Left kidney (tissue), 2 donors: Measurements from ENCODE around the gene XYLT1. TPM values are rescaled to one million over a fixed set of nuclear protein-coding genes. Genes with fewer than 3 reads are reported as not detected.

ENCODE experiments used
- DNase-seq: peaks from one replicate; pipeline ENCODE4 v3.0.0-alpha.2; 2013
- polyA plus RNA-seq: library from polyadenylated mRNA; unstranded; fragments of 120-200 nt; gene quantifications from one replicate; pipeline ENCODE4 v1.2.1, GENCODE V29; 2013; ENCODE audit not compliant: insufficient read length

XYLT1 gene
- polyA plus RNA-seq, 1 donor: 7.9 TPM

DNA sequence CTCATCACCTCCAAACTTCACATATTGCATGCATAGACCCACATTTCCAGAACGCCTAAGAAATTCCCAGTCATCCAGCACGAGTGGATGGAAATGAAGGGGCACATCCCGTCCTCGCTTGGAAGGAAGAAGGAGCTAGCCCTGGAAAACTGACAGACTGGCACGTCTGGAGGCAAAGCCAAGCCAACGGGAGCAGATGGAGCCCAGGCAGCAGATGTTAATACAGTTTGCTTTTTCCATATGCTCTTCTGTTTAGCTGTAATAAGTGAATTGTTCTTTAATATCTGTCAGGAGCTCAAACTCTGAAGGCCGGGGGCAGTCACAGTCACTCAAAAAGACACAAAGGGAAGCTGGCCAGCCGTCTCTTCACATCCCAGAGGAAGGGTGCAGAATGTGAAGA, 187.7 kb downstream of the XYLT1 start:
- no peak for DNase-seq

DNA sequence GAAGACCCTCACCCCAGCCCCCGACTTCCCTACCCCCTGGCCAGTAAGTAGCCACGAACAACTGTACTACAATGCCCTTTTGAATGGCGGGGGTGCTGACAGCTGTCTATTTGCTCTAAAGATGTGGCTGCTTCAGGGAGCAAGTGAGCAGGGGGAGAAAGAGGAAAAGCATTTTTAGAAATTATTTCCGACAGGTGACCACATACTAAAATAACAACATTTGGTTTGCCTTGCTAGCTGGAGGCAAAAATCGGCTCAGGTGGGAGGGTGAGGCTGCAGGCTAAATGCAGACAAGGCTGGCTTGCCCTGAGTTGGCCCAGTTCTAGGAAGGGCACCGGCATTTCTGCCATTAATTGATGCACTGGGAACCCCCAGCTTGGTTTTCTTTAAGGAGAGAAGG, 188.5 kb downstream of the XYLT1 start:
- DNase-seq: no peak

DNA sequence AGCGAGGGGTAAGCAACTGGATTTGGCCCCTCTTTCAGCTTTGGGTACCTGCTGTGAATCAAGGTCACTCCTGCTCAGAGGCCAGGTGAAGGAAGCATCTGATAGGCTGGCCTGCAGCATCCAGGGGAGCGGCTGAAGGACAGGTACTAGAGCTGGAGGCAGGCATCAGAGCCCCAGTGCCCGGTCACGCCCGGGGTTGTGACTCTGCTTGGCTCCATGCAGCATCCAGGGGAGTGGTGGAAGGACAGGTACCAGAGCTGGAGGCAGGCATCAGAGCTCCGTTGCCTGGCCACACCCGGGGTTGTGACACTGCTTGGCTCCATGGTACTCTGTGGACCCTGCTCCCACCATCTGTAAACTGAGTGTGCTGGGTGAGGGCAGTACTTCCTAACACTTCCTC, 189.7 kb downstream of the XYLT1 start:
- no peak for DNase-seq

DNA sequence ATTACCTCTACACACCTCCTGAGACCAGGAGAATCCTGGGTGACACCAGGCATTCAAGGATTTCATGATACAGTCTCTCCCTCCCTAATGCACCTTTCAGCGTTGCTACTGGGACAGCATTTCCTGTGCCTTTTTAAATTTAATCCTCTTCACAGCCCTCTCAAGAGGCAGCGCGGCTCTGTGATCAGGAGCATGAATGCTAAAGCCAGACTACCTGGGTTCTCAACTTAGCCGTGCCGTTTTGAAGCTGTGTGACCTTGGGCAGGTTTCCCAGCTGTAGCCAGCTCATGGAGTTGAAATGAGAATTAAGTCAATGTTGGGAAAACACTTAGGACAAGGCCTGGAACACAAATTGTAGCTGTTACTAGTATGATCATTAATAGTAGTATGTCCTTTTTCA, 191.8 kb downstream of the XYLT1 start:
- DNase-seq: no peak

DNA sequence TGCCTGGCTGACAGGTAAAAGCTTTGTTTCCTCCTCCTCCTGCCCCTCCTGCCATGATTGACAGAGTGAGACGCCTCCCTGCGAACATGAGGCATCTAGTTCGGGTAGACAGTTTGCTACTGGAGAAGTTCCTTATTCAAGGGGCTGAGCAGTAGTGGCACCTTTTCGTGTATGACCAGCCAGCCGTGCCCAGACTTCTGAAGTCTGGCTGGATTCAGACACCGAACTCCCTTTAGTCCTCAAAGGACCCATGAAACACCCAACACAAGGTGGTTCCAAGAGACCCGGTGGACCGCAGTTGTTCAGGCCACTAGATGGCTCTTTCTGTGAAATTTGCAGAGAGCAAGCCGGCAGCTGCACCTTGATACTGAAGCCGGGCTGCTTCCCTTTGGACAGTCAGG, 192.8 kb downstream of the XYLT1 start:
- peak; percentile 25 for DNase-seq

DNA sequence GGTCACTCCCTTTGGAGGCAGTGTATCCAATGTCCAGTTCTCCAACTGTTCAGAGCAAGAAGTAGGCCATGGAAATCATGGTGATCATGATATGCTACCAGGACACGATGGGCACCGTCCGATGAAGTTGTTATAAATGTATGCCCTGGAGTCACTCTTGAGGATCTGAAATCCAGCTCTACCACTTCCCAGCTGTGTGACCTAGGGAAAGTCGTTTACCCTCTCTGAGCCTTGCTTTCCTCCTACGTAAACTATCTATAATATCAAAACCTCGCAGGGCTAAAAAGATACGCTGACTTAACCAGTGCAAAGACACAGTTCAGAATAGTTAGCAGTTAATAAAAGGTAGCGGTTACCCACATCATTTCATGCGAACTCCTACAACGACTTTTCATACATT, 194.2 kb downstream of the XYLT1 start:
- no peak for DNase-seq

DNA sequence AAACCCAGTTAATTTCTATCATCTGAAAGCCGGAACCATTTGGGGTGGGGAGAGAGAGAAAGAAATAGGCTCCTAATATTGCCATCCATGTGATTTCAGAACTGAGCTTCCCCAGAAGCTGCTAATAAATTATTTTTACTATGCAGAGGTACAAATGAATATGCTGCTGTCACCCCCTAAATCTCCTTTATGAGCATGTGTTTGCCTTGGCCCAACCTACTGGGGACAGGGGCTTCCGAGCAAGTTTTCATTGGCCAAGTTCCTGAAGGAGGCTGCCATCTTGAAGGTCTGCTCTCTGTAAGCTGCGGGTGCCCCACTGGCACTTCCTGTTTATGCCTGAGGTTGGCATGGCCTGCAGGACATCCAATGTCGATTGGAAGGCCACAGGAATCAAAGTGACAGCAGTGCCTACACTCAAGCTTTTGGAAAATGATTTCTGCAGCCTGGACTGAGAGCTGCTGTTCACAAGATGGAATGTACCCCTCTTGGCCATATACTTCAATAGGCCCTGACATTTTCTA, 194.7 kb downstream of the XYLT1 start:
- DNase-seq: peak; percentile 46

DNA sequence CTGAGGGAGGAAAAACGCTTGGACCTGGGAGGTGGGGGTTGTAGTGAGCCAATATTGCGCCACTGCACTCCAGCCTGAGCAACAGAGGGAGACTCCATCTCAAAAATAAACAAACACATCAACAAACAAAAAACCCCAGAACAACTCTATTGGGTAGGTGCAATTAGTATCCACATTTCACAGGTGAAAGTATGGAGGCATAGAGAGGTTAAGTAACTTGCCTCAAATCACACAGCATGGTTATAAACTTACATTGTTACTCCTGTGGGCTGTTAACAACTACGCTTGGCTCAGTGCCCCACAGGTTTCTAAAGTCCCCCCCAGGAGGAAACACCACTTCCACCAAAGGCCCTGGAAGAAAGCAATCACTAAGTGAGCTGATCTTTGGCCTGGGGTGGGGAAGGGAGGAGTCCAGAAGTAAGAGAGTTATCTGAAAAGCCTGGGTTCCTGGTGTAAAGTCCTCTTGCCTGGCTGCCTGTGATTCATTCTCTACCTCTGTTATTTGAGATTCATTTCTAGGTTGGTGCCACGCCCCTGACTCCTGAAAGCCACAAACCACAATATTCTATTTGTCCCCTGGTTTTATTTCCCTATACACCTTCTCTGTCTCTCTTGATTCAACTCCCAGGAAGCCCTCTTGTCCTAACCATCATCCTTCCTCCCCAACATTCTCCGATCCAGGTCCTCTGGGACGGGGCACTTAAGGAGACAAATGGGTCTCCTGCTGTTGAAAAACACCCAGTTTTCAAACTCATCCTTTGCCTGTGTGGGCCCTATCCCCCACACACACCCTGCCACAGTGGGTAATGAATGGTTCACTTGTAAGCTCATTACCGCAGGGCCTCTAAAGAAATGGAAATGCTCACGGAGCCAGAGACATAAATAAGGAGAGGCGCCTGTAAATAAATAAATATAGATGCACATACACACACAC, 195.4 kb downstream of the XYLT1 start:
- DNase-seq: no peak

DNA sequence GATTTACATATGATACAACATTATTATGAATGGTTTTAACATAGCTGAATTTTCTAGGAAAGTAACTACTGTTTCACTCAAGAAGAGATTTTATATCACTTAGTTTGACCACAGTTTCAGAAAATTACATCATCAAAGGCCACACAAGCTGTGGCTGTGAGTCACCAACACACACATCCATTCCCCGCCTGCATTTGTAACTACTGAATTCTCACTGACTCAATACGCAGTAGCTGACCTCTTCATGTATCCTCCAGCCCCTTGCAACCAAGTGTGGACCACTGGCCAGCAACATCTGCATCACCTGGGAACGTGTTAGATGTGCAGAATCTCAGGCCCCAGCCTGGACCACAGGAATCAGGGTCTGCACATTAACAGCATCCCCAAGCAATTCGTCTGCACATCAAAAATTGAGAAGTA, 197.6 kb downstream of the XYLT1 start:
- DNase-seq: no peak

DNA sequence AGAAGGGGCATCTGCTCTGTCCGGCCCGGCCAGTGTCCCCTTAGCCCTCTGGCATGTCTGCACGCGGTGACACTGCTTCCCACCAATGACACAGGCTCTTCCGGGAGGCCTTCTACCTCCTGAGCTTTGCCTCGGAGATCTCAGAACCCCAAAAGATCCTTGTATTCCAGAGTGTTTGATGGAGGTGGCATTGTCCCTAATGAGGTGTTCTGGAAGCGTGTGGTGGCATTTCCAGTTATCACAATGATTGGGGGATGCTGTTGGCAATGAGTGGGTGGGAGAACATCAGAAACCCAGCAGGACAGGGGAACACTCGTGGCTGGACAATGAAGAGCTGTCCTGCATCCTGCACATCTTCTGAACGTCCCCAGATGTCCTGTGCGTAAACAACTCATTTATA, 198.0 kb downstream of the XYLT1 start:
- DNase-seq: no peak

DNA sequence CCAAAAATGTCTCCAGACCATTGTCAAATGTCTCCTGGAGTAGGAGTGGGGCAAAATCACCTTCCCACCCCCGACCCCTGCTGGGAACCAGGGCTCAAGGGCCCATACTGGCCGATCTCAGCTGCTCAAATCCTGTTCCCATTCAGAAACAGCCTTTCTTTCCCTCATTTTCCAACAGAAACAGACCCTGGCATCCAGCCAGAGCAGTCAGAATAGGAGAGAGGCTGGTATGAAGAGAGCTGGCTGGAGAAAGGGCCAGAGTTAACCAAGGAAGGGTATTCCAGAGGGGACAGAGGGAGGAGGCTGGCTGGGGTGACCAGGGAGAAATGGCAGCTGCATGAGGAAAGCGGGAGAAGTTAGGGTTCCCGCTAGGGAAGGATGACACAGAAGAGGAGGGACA, 199.1 kb downstream of the XYLT1 start:
- no peak for DNase-seq

DNA sequence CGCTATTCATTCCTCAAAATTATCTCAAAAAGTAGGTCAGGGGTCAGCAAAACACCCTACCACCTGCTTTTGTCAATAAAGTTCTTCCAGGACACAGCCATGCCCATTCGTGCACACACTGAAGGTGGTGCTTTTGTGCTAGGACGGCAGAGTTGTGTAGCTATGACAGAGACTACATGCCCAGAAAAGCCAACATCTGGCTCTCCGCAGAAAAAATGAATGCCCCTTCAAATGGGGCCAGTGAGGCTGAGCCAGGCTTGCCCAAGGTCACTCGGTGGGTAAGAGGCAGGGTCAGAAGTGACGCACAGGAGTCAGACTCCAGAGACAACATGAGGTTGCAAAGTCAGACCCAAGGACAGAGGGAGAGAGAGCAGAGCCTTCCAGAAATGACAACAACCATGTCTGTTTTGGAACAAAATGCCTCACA, 200.1 kb downstream of the XYLT1 start:
- DNase-seq: no peak

DNA sequence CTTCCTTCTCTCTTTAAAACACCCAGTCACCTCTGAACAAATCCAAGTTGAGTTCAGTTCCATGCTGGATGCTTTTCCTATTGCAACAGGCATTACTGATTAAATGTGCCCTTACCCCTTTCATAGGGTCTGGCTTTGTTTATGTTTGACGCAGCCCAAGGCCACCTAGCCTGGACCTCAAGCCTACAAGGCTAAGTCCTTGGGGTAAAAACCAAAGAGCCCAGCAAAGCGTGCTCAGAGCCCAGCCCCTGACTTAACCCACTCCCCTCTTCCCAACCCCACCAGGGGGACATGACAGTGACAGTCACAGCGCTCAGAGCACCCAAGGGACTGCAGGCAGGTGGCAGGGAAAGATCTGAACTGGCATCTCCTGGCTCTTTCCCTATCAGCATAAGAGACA, 200.6 kb downstream of the XYLT1 start:
- no peak for DNase-seq

DNA sequence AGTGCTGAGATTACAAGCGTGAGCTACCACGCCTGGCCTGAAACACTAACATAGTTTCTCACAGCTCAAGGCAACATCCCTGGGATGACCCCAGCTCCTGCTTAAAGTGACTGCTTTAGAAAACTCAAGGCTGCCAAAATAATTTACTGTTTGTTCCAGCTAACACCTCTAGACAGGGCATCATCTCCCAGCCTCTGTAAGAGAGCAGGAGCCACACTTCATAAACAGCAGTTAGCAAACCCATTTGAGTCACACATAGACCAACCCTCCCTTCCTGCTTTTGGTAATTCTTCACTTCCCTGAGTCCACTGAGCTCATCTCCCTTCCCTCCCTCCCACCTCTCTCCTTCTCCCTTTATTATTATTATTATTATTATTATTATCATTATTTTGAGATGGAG, 201.3 kb downstream of the XYLT1 start:
- no peak for DNase-seq

DNA sequence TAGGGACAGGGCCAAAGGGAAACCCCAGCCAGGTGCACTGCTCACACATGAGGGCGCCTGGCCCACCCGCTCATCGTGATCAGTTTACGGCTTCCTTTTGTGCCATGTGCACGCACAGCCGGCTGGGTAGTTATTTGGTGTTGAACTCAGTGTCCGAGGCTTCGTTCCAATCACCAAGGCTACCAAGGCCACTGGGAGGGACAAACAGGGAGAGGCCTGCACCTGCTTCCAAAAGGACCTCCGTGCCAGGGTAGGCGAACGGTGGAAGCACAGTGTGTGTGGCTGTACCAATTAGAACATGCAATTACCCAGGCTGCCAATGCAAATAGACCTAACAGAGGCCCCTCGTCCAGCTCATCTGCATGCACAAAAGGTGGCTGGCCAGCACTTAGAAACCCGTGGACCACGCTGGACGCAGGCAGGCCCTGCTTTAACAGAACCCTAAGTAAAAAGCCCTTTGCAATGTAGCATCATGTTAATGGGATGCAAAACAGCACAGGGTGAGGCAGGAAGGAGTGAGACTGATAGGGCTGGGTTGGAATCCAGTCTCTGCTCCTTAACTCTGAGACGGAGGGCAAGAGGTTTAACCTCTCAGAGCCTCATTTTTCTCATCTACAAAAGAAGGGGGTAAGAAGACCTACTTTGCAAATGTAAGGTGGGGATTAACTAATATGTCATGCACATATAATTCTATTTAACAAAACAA, 204.0 kb downstream of the XYLT1 start:
- no peak for DNase-seq

DNA sequence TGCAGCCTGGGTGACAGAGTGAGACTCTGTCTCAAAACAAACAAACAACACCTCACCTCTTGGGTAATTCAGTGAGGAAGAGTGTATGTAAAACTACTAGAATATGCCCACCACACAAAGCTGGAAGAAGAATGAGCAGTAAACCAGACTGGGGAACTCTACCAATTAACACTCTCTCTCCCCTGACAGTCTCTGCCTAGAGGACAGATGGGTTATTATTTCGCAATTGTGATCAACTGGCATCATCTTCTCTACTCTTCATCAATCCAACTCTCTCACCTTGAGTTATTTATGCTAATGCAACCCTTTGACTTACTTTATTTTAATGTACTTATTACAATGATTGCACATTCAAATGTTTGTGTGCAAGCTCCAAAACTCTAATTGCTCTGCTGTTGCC, 205.6 kb downstream of the XYLT1 start:
- DNase-seq: no peak

DNA sequence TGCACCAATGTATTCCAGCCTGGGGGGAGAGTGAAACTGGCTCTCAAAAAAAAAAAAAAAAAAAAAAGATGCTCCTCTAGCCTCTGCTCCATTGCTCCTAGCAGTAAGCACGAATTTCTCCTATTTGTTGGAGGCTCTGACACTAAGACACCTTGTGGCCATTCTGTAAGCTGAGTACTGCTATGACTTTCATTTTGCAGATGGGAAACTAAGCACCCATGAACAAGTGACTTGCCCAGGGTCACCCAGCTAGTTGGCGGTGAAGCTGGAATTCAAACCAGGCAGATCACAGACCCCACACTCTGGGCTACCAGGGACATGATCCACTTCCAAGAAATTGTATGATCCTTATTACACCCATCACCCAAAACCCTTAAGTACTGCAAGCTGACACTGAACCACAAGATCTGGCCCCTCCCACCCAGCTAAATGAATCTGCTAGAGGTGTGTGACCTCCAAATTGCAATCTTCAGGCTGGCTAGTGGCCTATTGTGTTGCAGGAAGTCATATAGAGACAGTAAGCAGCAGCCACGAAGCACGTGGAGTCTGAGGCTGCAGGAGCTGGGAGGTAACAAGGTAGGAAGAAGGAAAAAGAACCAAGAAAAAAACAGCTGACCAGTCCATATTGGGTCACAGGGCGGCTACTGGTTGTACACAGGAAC, 209.4 kb downstream of the XYLT1 start:
- DNase-seq: no peak

DNA sequence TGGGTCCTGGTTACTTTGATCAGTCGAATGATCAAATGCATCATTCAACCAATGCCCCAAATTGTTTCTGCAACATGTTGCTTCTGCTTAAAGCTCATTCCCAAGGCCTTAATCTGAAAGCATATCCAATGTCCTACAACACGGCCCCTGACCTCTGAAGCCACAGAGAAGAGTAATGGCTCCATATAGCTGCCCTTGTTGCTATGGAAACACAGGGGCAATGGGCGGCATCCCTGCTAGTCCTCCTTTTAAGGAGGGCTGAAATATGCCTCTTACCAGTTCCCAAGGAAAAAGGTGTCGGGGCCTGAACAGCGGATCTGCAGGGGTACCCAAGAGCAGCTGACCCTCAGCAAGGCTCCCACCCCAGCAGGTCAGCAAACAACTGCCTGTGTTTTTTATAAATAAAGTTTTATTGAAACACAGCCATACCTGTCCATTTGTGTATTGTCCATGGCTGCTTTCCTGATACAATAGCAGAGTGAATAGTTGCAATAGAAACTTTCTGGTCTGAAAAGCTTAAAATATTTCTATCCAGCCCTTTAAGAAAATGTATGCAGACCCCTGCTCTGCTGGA, 210.4 kb downstream of the XYLT1 start:
- no peak for DNase-seq

DNA sequence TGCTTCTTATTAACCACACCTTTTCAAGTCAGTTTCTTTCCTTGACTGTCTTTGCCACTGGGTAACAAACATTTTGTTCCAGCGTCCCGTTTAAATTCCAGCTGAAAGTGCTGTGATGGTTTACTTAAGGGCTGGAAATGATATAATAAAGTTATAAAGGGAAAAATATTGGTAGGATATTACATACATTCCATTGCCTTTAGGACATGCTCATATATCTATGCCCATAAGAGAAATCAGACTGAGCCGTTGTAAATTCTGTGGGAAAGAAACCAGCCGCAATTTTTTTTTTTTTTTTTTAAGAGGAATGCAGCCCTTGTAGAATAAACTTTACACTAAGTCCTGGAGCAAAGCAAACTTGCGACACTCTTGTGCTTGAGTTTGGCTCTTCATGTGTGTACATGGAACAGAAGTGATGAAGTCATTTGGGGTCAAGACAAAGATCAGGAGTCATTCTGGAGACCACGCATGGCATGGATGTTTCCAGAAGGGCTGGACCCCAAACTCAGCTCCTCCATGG, 210.9 kb downstream of the XYLT1 start:
- no peak for DNase-seq

DNA sequence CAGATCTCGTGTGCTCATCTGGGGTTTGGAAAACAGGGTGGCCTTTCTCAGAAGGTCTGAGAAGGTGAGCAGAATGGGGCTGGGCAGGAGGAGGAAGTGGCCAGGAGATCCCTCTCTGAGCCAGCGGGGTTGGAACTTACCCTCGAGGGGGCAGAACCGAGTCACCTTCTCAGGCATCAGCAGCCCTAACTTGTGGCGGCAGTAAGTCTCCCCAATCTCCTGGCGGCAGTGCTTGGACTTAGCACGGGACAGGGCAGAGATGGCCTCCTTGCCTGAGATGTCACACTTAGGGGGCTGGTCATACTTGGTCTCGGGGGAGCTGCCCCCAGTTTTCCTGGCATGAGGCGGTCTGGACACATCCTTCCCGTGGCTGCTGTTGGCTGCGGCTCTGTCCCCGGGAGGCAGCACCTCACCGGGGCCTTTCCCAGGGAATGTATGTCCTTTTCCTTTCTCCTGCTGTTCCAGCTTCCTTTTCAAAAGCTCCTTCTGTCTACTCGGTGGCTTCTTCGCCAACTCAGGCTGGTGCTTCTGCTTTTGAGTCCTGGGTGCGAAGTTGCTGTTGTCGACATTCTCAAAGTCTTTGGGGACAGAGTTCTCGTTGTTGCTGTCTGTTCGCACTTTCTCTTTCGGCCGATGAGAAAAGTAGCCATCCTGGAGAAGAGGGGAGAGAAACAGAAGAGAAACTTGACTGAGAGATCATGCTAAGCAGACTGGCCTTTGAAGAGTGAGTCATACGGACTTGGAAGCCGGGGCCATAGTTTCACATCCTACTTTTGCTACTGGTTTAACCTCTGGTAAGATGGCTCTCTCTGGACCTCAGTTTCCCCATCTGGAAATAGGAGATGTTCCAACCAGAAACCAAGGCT, 211.7 kb downstream of the XYLT1 start:
- no peak for DNase-seq

DNA sequence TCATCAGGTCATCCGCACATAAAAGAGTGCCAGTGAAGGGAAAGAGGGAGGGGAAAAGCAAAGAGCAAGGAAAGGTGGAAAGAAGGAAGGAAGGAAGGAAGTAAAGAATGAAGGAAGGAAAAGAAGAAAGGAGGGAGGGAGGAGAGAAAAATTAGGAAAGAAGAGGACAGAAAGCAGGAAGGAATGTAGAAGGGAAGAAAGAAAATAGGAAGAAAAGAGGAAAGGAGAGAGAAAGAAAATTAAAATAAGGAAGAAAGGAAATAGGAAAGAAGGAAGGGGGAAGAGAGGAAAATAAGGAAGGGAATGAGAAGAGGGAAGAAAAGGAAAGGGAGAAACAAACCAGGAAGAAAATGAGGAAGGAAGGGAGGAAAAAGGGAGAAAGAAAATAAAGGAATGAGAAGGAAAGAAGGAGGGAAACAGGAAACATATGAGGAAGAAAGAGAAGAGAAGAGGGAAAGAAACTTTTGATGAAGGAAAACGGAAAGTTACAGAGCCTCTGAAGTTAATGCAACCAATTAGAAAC, 212.6 kb downstream of the XYLT1 start:
- DNase-seq: no peak
